SK-N-SH (cell line): ENCODE measurements around the gene TSPAN12. TPM values are rescaled to one million over a fixed set of nuclear protein-coding genes. Genes with fewer than 3 reads are reported as not detected.

Source experiments
- CTCF ChIA-PET: fragments of 300-600, 350-600 bp; formaldehyde crosslinking; extraction: SDS; loops from one replicate; lab custom pipeline; 2021; lab: Yijun Ruan, JAX
- POLR2A ChIA-PET: fragments of 350-600 bp; sonication (Branson Sonifier 250); formaldehyde crosslinking; extraction: SDS; loops from one replicate; lab custom pipeline; 2020; ENCODE audit warnings: antibody characterized with exemption, inconsistent platforms; lab: Yijun Ruan, JAX
- DNase-seq: peaks from one replicate; pipeline ENCODE4 v3.0.0; 2012
- H2AFZ ChIP-seq: fragments of 200-600 bp; sonication (generic); 2 replicates; pipeline ENCODE4 v1.8.1; 2016; ENCODE audit warnings: antibody characterized with exemption, mild to moderate bottlenecking, low read depth
- H3F3A ChIP-seq: fragments of 200-600 bp; sonication (generic); replicated peaks from 2 replicates; pipeline ENCODE3; 2016; ENCODE audit warnings: antibody characterized with exemption, mild to moderate bottlenecking; ENCODE audit not compliant: insufficient read depth
- H3K27ac ChIP-seq, 2 experiments: fragments of 200-500 bp in 1 of 2; fragments of 200-600 bp in 1 of 2; sonication (Bioruptor generic) in 1 of 2; sonication (generic), shearing (Covaris generic) in 1 of 2; 2 replicates each; pipeline versions ENCODE4 v1.5.1 to v1.6.1; 2014 to 2016; ENCODE audit warnings: low read depth in 2 of 2, inconsistent platforms in 1 of 2, low read length in 1 of 2, mild to moderate bottlenecking in 1 of 2, mixed read lengths in 1 of 2
- H3K27me3 ChIP-seq: fragments of 200-600 bp; sonication (generic), shearing (Covaris generic); 2 replicates; pipeline ENCODE4 v1.6.1; 2016; ENCODE audit warnings: mixed run types; ENCODE audit not compliant: insufficient read depth
- H3K36me3 ChIP-seq, 2 experiments: fragments of 200-500 bp in 1 of 2; fragments of 200-600 bp in 1 of 2; sonication (Bioruptor generic) in 1 of 2; sonication (generic) in 1 of 2; replicated peaks in 1 of 2; 2 replicates each; pipeline versions ENCODE3 to v1.5.1; 2014 to 2016; ENCODE audit warnings: low read length in 1 of 2, mild to moderate bottlenecking in 1 of 2; ENCODE audit not compliant: insufficient read depth in 2 of 2, control insufficient read depth in 1 of 2
- H3K4me1 ChIP-seq, 2 experiments: fragments of 200-500 bp in 1 of 2; fragments of 200-600 bp in 1 of 2; sonication (Bioruptor generic) in 1 of 2; sonication (generic), shearing (Covaris generic) in 1 of 2; 2 replicates each; pipeline versions ENCODE4 v1.5.1 to v1.6.1; 2014 to 2016; ENCODE audit warnings: low read depth in 1 of 2, low read length in 1 of 2, mixed run types in 1 of 2; ENCODE audit not compliant: insufficient read depth in 2 of 2, control insufficient read depth in 1 of 2
- H3K4me2 ChIP-seq: fragments of 200-600 bp; sonication (generic), shearing (Covaris generic); 2 replicates; pipeline ENCODE4 v1.6.1; 2017; ENCODE audit warnings: mixed run types
- H3K4me3 ChIP-seq, 2 experiments: fragments of 200-500 bp in 1 of 2; fragments of 200-600 bp in 1 of 2; sonication (Bioruptor generic) in 1 of 2; sonication (generic), shearing (Covaris generic) in 1 of 2; 2 replicates each; pipeline versions ENCODE4 v1.5.1 to v1.8.1; 2014 to 2016; ENCODE audit warnings: low read depth in 2 of 2, inconsistent platforms in 1 of 2, low read length in 1 of 2, mild to moderate bottlenecking in 1 of 2, mixed read lengths in 1 of 2, moderate library complexity in 1 of 2
- H3K79me2 ChIP-seq: fragments of 200-600 bp; sonication (generic); 2 replicates; pipeline ENCODE4 v1.8.1; 2017; ENCODE audit warnings: mild to moderate bottlenecking; ENCODE audit not compliant: insufficient read depth
- H3K9ac ChIP-seq: fragments of 200-600 bp; sonication (generic); 2 replicates; pipeline ENCODE4 v1.6.1; 2017; ENCODE audit warnings: mixed run types
- H3K9me2 ChIP-seq: fragments of 200-600 bp; sonication (generic); 2 replicates; pipeline ENCODE4 v1.6.1; 2017; ENCODE audit warnings: mixed run types
- H3K9me3 ChIP-seq: fragments of 200-600 bp; sonication (generic); 2 replicates; pipeline ENCODE4 v1.6.1; 2017; ENCODE audit warnings: mixed run types, mild to moderate bottlenecking, moderate library complexity
- H4K20me1 ChIP-seq: fragments of 200-600 bp; sonication (generic); 2 replicates; pipeline ENCODE4 v1.6.1; 2017; ENCODE audit warnings: mild to moderate bottlenecking, mixed run types; ENCODE audit not compliant: insufficient read depth
- CTCF ChIP-seq: fragments of 200-600 bp; sonication (generic); IDR thresholded peaks from 2 replicates; pipeline ENCODE4 v1.6.1; 2017; ENCODE audit warnings: antibody characterized with exemption, mild to moderate bottlenecking, moderate library complexity
- ELF1 ChIP-seq: IDR thresholded peaks from 2 replicates; pipeline ENCODE4 v1.4.0; 2012
- EP300 ChIP-seq, 2 experiments: IDR thresholded peaks; 2 replicates each; pipeline versions ENCODE4 v1.4.0 to v1.6.1; 2012; ENCODE audit warnings: borderline replicate concordance in 1 of 2, low read depth in 1 of 2, low read length in 1 of 2
- EZH2phosphoT487 ChIP-seq: fragments of 200-600 bp; sonication (generic); IDR thresholded peaks from 2 replicates; pipeline ENCODE4 v1.6.1; 2017; ENCODE audit warnings: low read depth, mixed run types, mild to moderate bottlenecking, antibody characterized with exemption, moderate library complexity, borderline replicate concordance
- FOSL2 ChIP-seq: IDR thresholded peaks from 2 replicates; pipeline ENCODE4 v1.4.0; 2012; ENCODE audit warnings: low read depth, mild to moderate bottlenecking, moderate library complexity, borderline replicate concordance
- FOXJ3 ChIP-seq: sonication (generic); formaldehyde crosslinking; IDR thresholded peaks from 2 replicates; pipeline ENCODE4 v1.5.1; 2020; ENCODE audit warnings: mild to moderate bottlenecking, missing genetic modification reagents
- FOXM1 ChIP-seq: IDR thresholded peaks from 2 replicates; pipeline ENCODE4 v1.4.0; 2012; ENCODE audit warnings: low read depth, mild to moderate bottlenecking
- GATA2 ChIP-seq: sonication (generic); formaldehyde crosslinking; IDR thresholded peaks from 2 replicates; pipeline ENCODE4 v1.5.0; 2020; ENCODE audit warnings: mild to moderate bottlenecking, missing genetic modification reagents
- IRF3 ChIP-seq: fragments of 150-350 bp; IDR thresholded peaks from 2 replicates; pipeline ENCODE4 v1.6.1; 2016; ENCODE audit warnings: mild to moderate bottlenecking, low read depth, low read length
- MAX ChIP-seq: IDR thresholded peaks from 2 replicates; pipeline ENCODE4 v1.4.0; 2012; ENCODE audit warnings: low read depth
- MEF2A ChIP-seq: IDR thresholded peaks from 2 replicates; pipeline ENCODE4 v1.4.0; 2012; ENCODE audit warnings: low read depth, borderline replicate concordance
- NFIC ChIP-seq: IDR thresholded peaks from 2 replicates; pipeline ENCODE4 v1.4.0; 2012; ENCODE audit warnings: borderline replicate concordance
- NRF1 ChIP-seq: IDR thresholded peaks from 2 replicates; pipeline ENCODE4 v1.6.1; 2012; ENCODE audit warnings: low read depth, mild to moderate bottlenecking, low read length
- RXRA ChIP-seq: IDR thresholded peaks from 2 replicates; pipeline ENCODE4 v1.4.0; 2012; ENCODE audit warnings: low read depth, mild to moderate bottlenecking, borderline replicate concordance
- SIN3A ChIP-seq: IDR thresholded peaks from 2 replicates; pipeline ENCODE4 v1.6.1; 2012; ENCODE audit warnings: low read depth, mild to moderate bottlenecking, low read length, moderate library complexity, borderline replicate concordance
- TAF1 ChIP-seq: IDR thresholded peaks from 2 replicates; pipeline ENCODE4 v1.6.1; 2012; ENCODE audit warnings: low read depth, mild to moderate bottlenecking, low read length, moderate library complexity, borderline replicate concordance
- TCF12 ChIP-seq: IDR thresholded peaks from 2 replicates; pipeline ENCODE4 v1.4.0; 2012
- YY1 ChIP-seq: IDR thresholded peaks from 2 replicates; pipeline ENCODE4 v1.4.0; 2012; ENCODE audit warnings: low read depth, mild to moderate bottlenecking
- ZBTB33 ChIP-seq: IDR thresholded peaks from 2 replicates; pipeline ENCODE4 v1.4.0; 2012; ENCODE audit warnings: low read depth, borderline replicate concordance
- WGBS: methylation state at CpG from one replicate; pipeline ENCODE4 v1.1.6; 2017; ENCODE audit warnings: low lambda C conversion rate; 5-methylcytosine and 5-hydroxymethylcytosine counted together
- polyA plus RNA-seq, 3 experiments: library from polyadenylated mRNA; depleted of rRNA; stranded (reverse); fragments of >200 nt; gene quantifications; 2 replicates each; pipeline ENCODE4 v1.2.3, GENCODE V29; 2012

The TSPAN12 gene
- polyA plus RNA-seq, 1 of the 3 experiments (the other 2 are of a cell fraction), result not detected

- H4K20me1 ChIP-seq, result no peaks in the 10 kb centered on the region
- no peaks in the 10 kb centered on the region for H3K79me2 ChIP-seq
- H3K4me1 ChIP-seq, result no peaks in the 10 kb centered on the region
- ChIA-PET CTCF (interaction anchor here (0.6 to 0.9 kb wide), 2 partner anchors 16 to 563 kb away, joined by 3 to 4 read pairs; no protein-coding TSS in a partner anchor), POLR2A (no interaction called here)
- H2AFZ ChIP-seq, result no peak overlapping the region
- no peak overlapping the region for H3K4me2 ChIP-seq
- WGBS, result 29% methylated on average over 7 of the region's 7 CpGs
- H3K9me3 ChIP-seq, result no peaks in the 10 kb centered on the region
- DNase-seq, result no peak
- no peaks in the 10 kb centered on the region; the same call in none of the 2 replicates for H3K27me3 ChIP-seq
- no peak overlapping the region for H3K27ac ChIP-seq
- no peak overlapping the region for H3K4me3 ChIP-seq
- TF ChIP-seq CTCF (no peak), MEF2A (no peak), EZH2phosphoT487 (no peak), SIN3A (no peak), EP300 (IDR thresholded peaks at IDR 0.05; ENCODE audit: borderline replicate concordance in 1 of 2, low read depth in 1 of 2, low read length in 1 of 2) (no peak), NFIC (no peak), GATA2 (CRISPR knock-in tag) (no peak), FOXJ3 (no peak), ZBTB33 (no peak), TAF1 (no peak), RXRA (no peak), YY1 (no peak), ELF1 (no peak), FOSL2 (no peak), NRF1 (no peak), MAX (no peak), IRF3 (no peak), FOXM1 (no peak), TCF12 (no peak)
- no peak overlapping the region for H3K9ac ChIP-seq
- H3K9me2 ChIP-seq, result no peaks in the 10 kb centered on the region
- H3K36me3 ChIP-seq, result no peaks in the 10 kb centered on the region
- H3F3A ChIP-seq, result no peaks in the 10 kb centered on the region
Measured at GRCh38 chr7:120741371-120742042, 116.4 kb downstream of the TSPAN12 start.
